Heart right ventricle (tissue), 16 donors: Measurements from ENCODE around the gene SMAD3. TPM values are rescaled to one million over a fixed set of nuclear protein-coding genes. Genes with fewer than 3 reads are reported as not detected.

Experiments
- ATAC-seq, 8 donors: fragments of 200-7000 bp; cut with Tn5 transposase; one replicate each; pipeline ENCODE4 v1.9.1; 2020; ENCODE audit warnings: mild to moderate bottlenecking in 8 of 8, moderate library complexity in 8 of 8, moderate number of reproducible peaks in 1 of 8
- DNase-seq, 2 donors: peaks; one replicate each; pipeline ENCODE4 v3.0.0-alpha.2; 2020
- H3K27ac ChIP-seq, 10 donors: fragments of 200-600 bp; sonication (generic) in 2 of 10; one replicate each; pipeline versions ENCODE4 v1.5.0 to v1.8.0; 2020 to 2022; ENCODE audit warnings: mild to moderate bottlenecking in 3 of 10
- H3K27me3 ChIP-seq, 7 donors: fragments of 200-600 bp; one replicate each; pipeline ENCODE4 v1.8.0; 2021 to 2022; ENCODE audit warnings: mild to moderate bottlenecking in 2 of 7
- H3K36me3 ChIP-seq, 9 donors: fragments of 200-600 bp; sonication (generic) in 1 of 9; one replicate each; pipeline versions ENCODE4 v1.5.0 to v1.8.0; 2020 to 2022; ENCODE audit warnings: mild to moderate bottlenecking in 2 of 9
- H3K4me1 ChIP-seq, 9 donors: fragments of 200-600 bp; sonication (generic) in 1 of 9; one replicate each; pipeline versions ENCODE4 v1.5.0 to v1.8.0; 2020 to 2022; ENCODE audit warnings: mild to moderate bottlenecking in 4 of 9
- H3K4me3 ChIP-seq, 10 donors: fragments of 200-600 bp; sonication (generic) in 2 of 10; one replicate each; pipeline versions ENCODE4 v1.5.0 to v1.8.0; 2020 to 2022; ENCODE audit warnings: mild to moderate bottlenecking in 7 of 10, moderate library complexity in 2 of 10
- H3K9me3 ChIP-seq, 11 donors: fragments of 200-600 bp in 10 of 11; sonication (generic) in 2 of 11; one replicate each; pipeline versions ENCODE4 v1.5.0 to v1.8.0; 2013 to 2022; ENCODE audit warnings: mild to moderate bottlenecking in 2 of 11, control low read depth in 1 of 11, moderate library complexity in 1 of 11
- WGBS, 2 donors: extraction: QIAGEN DNeasy Blood & Tissue Kit; methylation state at CpG; one replicate each; pipeline ENCODE4 v1.1.7; 2013; ENCODE audit warnings: inconsistent platforms in 1 of 2; 5-methylcytosine and 5-hydroxymethylcytosine counted together
- intact Hi-C, 10 donors: fragments of 100-400 bp; cut with DNase I; formaldehyde crosslinking; loops; one replicate each; pipeline versions ENCODE4 v1.11.1 to v1.14.2; 2022
- polyA plus RNA-seq, 2 donors: library from polyadenylated mRNA; stranded (reverse); fragments of 200-250 nt; gene quantifications; one replicate each; pipeline ENCODE4 v1.2.3, GENCODE V29; 2013
- total RNA-seq, 10 donors: library from RNA; stranded (reverse); fragmentation: NEBNext Ultra II Directional in 3 of 10; extraction: Animal tissue kit (Norgen Biotek cat#: 25700) in 3 of 10; gene quantifications; one replicate each; pipeline versions ENCODE4 v1.2.1 to v1.2.4, GENCODE V29; 2021 to 2023
- TF ChIP-seq, protein P1 (sequence below), 9 donors: fragments of 200-600 bp; sonication (generic) in 2 of 9; IDR thresholded peaks; one replicate each; pipeline versions ENCODE4 v1.5.0 to v1.8.0; 2021 to 2022; ENCODE audit warnings: antibody characterized with exemption in 9 of 9, mild to moderate bottlenecking in 5 of 9, moderate library complexity in 1 of 9
- donor health status: Arrhythmogenic right ventricular cardiomyopathy.
- donor health status: ischemic (EF 13 %, LVEDD 7.1; RV severe dilation, severe dysfunction).
- donor health status: healthy with polysubstance abuse.
- donor health status: DM: no; HTN: yes; CAD: no.
- donor health status: DM: no; HTN: no; CAD: no.
- donor health status: ischemic (EF 25% LVEDD 6.9; RV normal size, moderate dysfunction).
- donor health status: ischemic (EF 25% LVEDD 5.7; RV mildly dilated, moderate dysfunction).
- donor health status: healthy.
- donor health status: DM: yes; HTN: yes; CAD: no.
- donor health status: Ischemic cardiomyopathy.
- donor health status: ischemic (EF 35%, LVEDD 5.7; RV mildly dilated, moderate dysfunction).
- donor health status: nonischemic (EF 11% LVEDD 7.7; RV severe dilation, severe dysfunction).
- donor health status: DM: yes; HTN: yes; CAD: no.
- donor health status: PGD.
- donor health status: ischemic (EF 29% LVEDD 5.4; RV normal size, mild dysfunction).
- donor health status: nonischemic (EF 23%, LVEDD 6.1; RV moderate dilation, normal function).

SMAD3 gene
- total and polyA plus RNA-seq, 12 donors: 6.2 to 44.8 (median 15.5) TPM

DNA sequence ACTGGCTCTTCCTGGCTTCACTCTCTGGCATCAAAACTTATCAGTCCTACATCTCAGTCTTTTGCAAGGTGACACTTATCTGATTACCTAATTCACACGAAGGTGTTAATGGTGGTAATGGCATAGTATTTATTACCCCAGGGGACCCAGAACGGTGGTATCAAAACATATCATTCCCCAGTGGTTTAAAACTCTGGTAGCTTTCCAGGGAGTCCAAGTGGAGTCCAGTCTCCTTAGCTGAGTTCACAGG, 41.3 kb downstream of the SMAD3 start:
- H3K4me1 ChIP-seq: peaks cover 28 to 97% (median 79%) of the 10 kb centered on the region in 9 donors
- ATAC-seq (no peak), DNase-seq (no peak)
- WGBS, 2 donors: 40 to 55% methylated on average over 2 of the region's 2 CpGs
- H3K27ac ChIP-seq: peak overlapping the region in 8 of 10 donors; percentile 5 to 80 (median 62)
- H3K27me3 ChIP-seq: no peaks in the 10 kb centered on the region
- H3K36me3 ChIP-seq: no peaks in the 10 kb centered on the region
- intact Hi-C loops: loop anchor here in 3 of 10 donors (5.0 to 10.0 kb wide), 3 partner anchors 39 to 78 kb away; partner anchors contain the start of gene SMAD3 (in 2 of the 3)
- TF ChIP-seq, protein P1, sequence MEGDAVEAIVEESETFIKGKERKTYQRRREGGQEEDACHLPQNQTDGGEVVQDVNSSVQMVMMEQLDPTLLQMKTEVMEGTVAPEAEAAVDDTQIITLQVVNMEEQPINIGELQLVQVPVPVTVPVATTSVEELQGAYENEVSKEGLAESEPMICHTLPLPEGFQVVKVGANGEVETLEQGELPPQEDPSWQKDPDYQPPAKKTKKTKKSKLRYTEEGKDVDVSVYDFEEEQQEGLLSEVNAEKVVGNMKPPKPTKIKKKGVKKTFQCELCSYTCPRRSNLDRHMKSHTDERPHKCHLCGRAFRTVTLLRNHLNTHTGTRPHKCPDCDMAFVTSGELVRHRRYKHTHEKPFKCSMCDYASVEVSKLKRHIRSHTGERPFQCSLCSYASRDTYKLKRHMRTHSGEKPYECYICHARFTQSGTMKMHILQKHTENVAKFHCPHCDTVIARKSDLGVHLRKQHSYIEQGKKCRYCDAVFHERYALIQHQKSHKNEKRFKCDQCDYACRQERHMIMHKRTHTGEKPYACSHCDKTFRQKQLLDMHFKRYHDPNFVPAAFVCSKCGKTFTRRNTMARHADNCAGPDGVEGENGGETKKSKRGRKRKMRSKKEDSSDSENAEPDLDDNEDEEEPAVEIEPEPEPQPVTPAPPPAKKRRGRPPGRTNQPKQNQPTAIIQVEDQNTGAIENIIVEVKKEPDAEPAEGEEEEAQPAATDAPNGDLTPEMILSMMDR (IDR thresholded peaks at IDR 0.05): no peak
- no peak overlapping the region for H3K4me3 ChIP-seq
- H3K9me3 ChIP-seq: peaks cover 0 to 8% (median 7%) of the 10 kb centered on the region in 11 donors

GRCh38 chr15:67107014-67107812, 41.8 kb downstream of the SMAD3 start:
- ATAC-seq (peak; percentile 24 to 74 (median 62)), DNase-seq (peak in 1 of 2 donors; percentile 52)
- TF ChIP-seq, protein P1 (IDR thresholded peaks at IDR 0.05): no peak
- intact Hi-C loops: loop anchor here in 3 of 10 donors (5.0 to 10.0 kb wide), 3 partner anchors 40 to 78 kb away; partner anchors contain the start of gene SMAD3 (in 2 of the 3)
- Histone ChIP-seq H3K4me3 (no peak overlapping the region), H3K27ac (peak overlapping the region in 7 of 10 donors; percentile 8 to 80 (median 63)), H3K27me3 (no peaks in the 10 kb centered on the region), H3K9me3 (peaks cover 0 to 10% (median 7%) of the 10 kb centered on the region in 11 donors), H3K4me1 (peaks cover 28 to 93% (median 79%) of the 10 kb centered on the region in 9 donors), H3K36me3 (no peaks in the 10 kb centered on the region)
- 78 to 80% methylated on average over 12 of the region's 12 CpGs for WGBS, 2 donors

GRCh38 chr15:67108122-67108961, 42.9 kb downstream of the SMAD3 start:
- TF ChIP-seq, protein P1 (IDR thresholded peaks at IDR 0.05): no peak
- no peaks in the 10 kb centered on the region for H3K36me3 ChIP-seq
- ATAC-seq (no peak), DNase-seq (no peak)
- peak overlapping the region in 2 of 10 donors; percentile 8 to 80 for H3K27ac ChIP-seq
- WGBS, 2 donors: 75 to 78% methylated on average over 9 of the region's 9 CpGs
- no peak overlapping the region for H3K4me3 ChIP-seq
- no peaks in the 10 kb centered on the region for H3K27me3 ChIP-seq
- H3K4me1 ChIP-seq: peaks cover 28 to 88% (median 69%) of the 10 kb centered on the region in 9 donors
- intact Hi-C loops: loop anchor here in 3 of 10 donors (5.0 to 10.0 kb wide), 3 partner anchors 39 to 76 kb away; partner anchors contain the start of gene SMAD3 (in 2 of the 3)
- peaks cover 0 to 10% (median 7%) of the 10 kb centered on the region in 11 donors for H3K9me3 ChIP-seq
